Measurements from ENCODE around the gene GLRX5. TPM values are rescaled to one million over a fixed set of nuclear protein-coding genes. Genes with fewer than 3 reads are reported as not detected.

GLRX5 gene
- total and polyA plus RNA-seq, 2 donors (not counting 1 experiment from before 2014, with no cell fraction given) = 28.4 to 47.6 TPM

DNA sequence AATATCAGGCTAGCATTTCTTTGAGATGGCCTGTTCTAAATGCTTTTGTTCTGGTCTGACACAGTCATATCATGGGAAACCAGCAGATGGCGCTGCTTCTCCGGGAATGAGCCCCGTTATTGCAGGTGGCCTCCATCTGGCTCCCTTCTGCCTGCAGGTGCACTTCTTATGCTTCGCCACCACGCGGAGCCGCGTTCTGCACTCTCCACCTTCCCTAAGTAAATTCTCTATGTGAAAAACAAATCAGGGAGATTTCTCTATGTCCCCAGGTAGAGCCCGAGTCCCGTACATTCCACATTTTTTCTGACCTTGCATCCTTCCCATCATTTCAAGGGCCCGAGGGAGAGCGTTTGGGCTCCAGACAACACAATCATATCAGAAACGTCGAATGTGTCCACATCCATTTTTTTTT lies 26.2 kb downstream of the GLRX5 start:
- Histone ChIP-seq H3K27me3 (ENCODE audit: control insufficient read depth, insufficient read depth, low read length) (no peaks in the 10 kb centered on the region), H3K27ac (ENCODE audit: insufficient read depth, low read length) (no peak overlapping the region), H2AFZ (ENCODE audit: low read length) (no peak overlapping the region), H3K9ac (ENCODE audit: insufficient read depth, low read length) (no peak overlapping the region), H3K4me3 (replicated peaks in 1 of 4; ENCODE audit: control extremely low read depth in 1 of 4, insufficient read depth in 1 of 4, low read depth in 3 of 4, low read length in 4 of 4) (no peak overlapping the region), H3K4me2 (ENCODE audit: extremely low read depth, insufficient read depth, low read length) (no peak overlapping the region), H3K9me3 (ENCODE audit: control insufficient read depth, insufficient read depth, low read depth, low read length) (no peaks in the 10 kb centered on the region), H3K36me3 (ENCODE audit: control insufficient read depth, insufficient read depth, low read length) (no peaks in the 10 kb centered on the region), H3K4me1 (ENCODE audit: control insufficient read depth, extremely low read depth, insufficient read depth, low read length) (no peaks in the 10 kb centered on the region), H4K20me1 (ENCODE audit: control insufficient read depth, extremely low read depth, insufficient read depth, low read length) (no peaks in the 10 kb centered on the region), H3K79me2 (ENCODE audit: control insufficient read depth, insufficient read depth, low read length) (no peaks in the 10 kb centered on the region)
- DNase-seq (ENCODE audit: low read depth in 2 of 2) = peak; percentile 69 to 83
- no peak for TF ChIP-seq EZH2 (IDR thresholded peaks at IDR 0.05; ENCODE audit: low read length, missing control alignments)
- TF ChIP-seq, protein P1, sequence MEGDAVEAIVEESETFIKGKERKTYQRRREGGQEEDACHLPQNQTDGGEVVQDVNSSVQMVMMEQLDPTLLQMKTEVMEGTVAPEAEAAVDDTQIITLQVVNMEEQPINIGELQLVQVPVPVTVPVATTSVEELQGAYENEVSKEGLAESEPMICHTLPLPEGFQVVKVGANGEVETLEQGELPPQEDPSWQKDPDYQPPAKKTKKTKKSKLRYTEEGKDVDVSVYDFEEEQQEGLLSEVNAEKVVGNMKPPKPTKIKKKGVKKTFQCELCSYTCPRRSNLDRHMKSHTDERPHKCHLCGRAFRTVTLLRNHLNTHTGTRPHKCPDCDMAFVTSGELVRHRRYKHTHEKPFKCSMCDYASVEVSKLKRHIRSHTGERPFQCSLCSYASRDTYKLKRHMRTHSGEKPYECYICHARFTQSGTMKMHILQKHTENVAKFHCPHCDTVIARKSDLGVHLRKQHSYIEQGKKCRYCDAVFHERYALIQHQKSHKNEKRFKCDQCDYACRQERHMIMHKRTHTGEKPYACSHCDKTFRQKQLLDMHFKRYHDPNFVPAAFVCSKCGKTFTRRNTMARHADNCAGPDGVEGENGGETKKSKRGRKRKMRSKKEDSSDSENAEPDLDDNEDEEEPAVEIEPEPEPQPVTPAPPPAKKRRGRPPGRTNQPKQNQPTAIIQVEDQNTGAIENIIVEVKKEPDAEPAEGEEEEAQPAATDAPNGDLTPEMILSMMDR (conservative IDR thresholded peaks at IDR 0.05 in 1 of 2, IDR thresholded peaks at IDR 0.05 in 1 of 2; ENCODE audit: low read depth in 1 of 2, low read length in 2 of 2) = peak; percentile 80 to 92

DNA sequence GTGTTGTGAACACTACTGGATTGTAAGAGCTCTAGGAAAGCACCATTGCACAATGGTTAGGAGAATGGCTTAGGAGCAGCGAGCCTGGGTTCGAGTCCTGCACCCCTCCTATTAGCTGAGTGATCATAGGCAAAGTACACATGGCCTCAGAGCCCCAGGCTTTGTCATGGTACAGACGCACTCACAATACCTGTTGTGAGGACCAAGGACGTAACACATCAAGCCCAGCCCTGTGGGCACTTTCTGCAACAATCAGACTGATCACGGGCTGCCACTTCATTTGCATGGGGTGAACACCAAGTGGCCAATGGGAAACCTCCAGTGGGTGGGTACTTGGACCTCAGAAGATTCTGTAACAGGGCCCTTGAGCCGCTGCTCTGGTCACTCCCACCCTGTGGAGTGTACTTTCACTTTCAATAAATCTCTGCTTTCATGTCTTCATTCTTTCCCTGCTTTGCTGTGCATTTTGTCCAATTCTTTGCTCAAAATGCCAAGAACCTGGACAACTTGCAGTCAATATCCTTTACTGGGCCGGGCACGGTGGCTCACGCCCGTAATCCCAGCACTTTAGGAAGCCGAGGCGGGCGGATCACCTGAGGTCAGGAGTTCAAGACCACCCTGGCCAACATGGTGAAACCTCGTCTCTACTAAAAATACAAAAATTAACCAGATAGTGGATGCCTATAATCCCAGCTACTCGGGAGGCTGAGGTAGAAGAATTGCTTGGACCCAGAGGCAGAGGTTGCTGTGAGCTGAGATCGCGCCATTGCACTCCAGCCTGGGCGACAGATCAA lies 28.2 kb downstream of the GLRX5 start:
- no peaks in the 10 kb centered on the region for H4K20me1 ChIP-seq (ENCODE audit: control insufficient read depth, extremely low read depth, insufficient read depth, low read length)
- no peak overlapping the region for H3K27ac ChIP-seq (ENCODE audit: insufficient read depth, low read length)
- no peaks in the 10 kb centered on the region for H3K79me2 ChIP-seq (ENCODE audit: control insufficient read depth, insufficient read depth, low read length)
- peak overlapping the region; percentile 21 for H2AFZ ChIP-seq (ENCODE audit: low read length)
- no peaks in the 10 kb centered on the region for H3K9me3 ChIP-seq (ENCODE audit: control insufficient read depth, insufficient read depth, low read depth, low read length)
- no peaks in the 10 kb centered on the region for H3K4me1 ChIP-seq (ENCODE audit: control insufficient read depth, extremely low read depth, insufficient read depth, low read length)
- peak in 1 of 2 donors; percentile 34 for DNase-seq (ENCODE audit: low read depth in 2 of 2)
- no peaks in the 10 kb centered on the region for H3K27me3 ChIP-seq (ENCODE audit: control insufficient read depth, insufficient read depth, low read length)
- no peaks in the 10 kb centered on the region for H3K36me3 ChIP-seq (ENCODE audit: control insufficient read depth, insufficient read depth, low read length)
- H3K4me2 ChIP-seq (ENCODE audit: extremely low read depth, insufficient read depth, low read length) = peak overlapping the region; percentile 32
- no peak overlapping the region for H3K9ac ChIP-seq (ENCODE audit: insufficient read depth, low read length)
- peak overlapping the region in 2 of 4 experiments; percentile 1 to 20 for H3K4me3 ChIP-seq (replicated peaks in 1 of 4; ENCODE audit: control extremely low read depth in 1 of 4, insufficient read depth in 1 of 4, low read depth in 3 of 4, low read length in 4 of 4)
- TF ChIP-seq EZH2 (IDR thresholded peaks at IDR 0.05; ENCODE audit: low read length, missing control alignments) = no peak
- TF ChIP-seq, protein P1 (conservative IDR thresholded peaks at IDR 0.05 in 1 of 2, IDR thresholded peaks at IDR 0.05 in 1 of 2; ENCODE audit: low read depth in 1 of 2, low read length in 2 of 2) = no peak

DNA sequence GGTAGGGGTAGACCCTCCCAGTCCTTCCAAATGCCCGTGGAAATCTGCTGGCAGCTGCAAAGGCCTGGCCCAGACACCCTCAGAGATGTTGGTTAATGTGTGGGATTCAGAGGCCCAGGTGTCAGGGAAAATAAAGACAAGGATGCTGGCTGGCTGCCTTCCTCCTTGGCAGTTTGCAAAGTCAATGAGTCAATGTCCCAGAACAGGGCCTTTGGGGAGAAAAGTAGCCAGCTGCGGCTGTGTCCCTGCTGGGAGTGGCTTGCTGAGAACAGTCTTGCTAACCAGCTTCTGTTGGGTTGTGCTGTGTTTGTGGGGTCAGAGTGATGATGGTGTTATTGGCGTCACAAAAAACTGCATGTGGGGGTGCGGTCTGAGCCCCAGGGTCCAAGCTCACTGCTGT lies 29.2 kb downstream of the GLRX5 start:
- Histone ChIP-seq H3K4me3 (replicated peaks in 1 of 4; ENCODE audit: control extremely low read depth in 1 of 4, insufficient read depth in 1 of 4, low read depth in 3 of 4, low read length in 4 of 4) (no peak overlapping the region), H3K9me3 (ENCODE audit: control insufficient read depth, insufficient read depth, low read depth, low read length) (no peaks in the 10 kb centered on the region), H2AFZ (ENCODE audit: low read length) (no peak overlapping the region), H4K20me1 (ENCODE audit: control insufficient read depth, extremely low read depth, insufficient read depth, low read length) (no peaks in the 10 kb centered on the region), H3K27ac (ENCODE audit: insufficient read depth, low read length) (no peak overlapping the region), H3K27me3 (ENCODE audit: control insufficient read depth, insufficient read depth, low read length) (no peaks in the 10 kb centered on the region), H3K79me2 (ENCODE audit: control insufficient read depth, insufficient read depth, low read length) (no peaks in the 10 kb centered on the region), H3K4me1 (ENCODE audit: control insufficient read depth, extremely low read depth, insufficient read depth, low read length) (no peaks in the 10 kb centered on the region), H3K9ac (ENCODE audit: insufficient read depth, low read length) (no peak overlapping the region), H3K36me3 (ENCODE audit: control insufficient read depth, insufficient read depth, low read length) (no peaks in the 10 kb centered on the region), H3K4me2 (ENCODE audit: extremely low read depth, insufficient read depth, low read length) (no peak overlapping the region)
- TF ChIP-seq EZH2 (IDR thresholded peaks at IDR 0.05; ENCODE audit: low read length, missing control alignments) = no peak
- TF ChIP-seq, protein P1 (conservative IDR thresholded peaks at IDR 0.05 in 1 of 2, IDR thresholded peaks at IDR 0.05 in 1 of 2; ENCODE audit: low read depth in 1 of 2, low read length in 2 of 2) = no peak
- DNase-seq (ENCODE audit: low read depth in 2 of 2) = peak; percentile 50 to 59

All from fibroblast of lung (primary cell).